SIG-M5 treated with dmso at 0.1 percent for 504 hours (cell line): ENCODE measurements around the gene CDC42EP3.

ENCODE experiments used
- DNase-seq: peaks from one replicate; lab custom pipeline; 2025; ENCODE audit not compliant: unreplicated experiment; lab: John Stamatoyannopoulos, UW

CDC42EP3 gene

DNA sequence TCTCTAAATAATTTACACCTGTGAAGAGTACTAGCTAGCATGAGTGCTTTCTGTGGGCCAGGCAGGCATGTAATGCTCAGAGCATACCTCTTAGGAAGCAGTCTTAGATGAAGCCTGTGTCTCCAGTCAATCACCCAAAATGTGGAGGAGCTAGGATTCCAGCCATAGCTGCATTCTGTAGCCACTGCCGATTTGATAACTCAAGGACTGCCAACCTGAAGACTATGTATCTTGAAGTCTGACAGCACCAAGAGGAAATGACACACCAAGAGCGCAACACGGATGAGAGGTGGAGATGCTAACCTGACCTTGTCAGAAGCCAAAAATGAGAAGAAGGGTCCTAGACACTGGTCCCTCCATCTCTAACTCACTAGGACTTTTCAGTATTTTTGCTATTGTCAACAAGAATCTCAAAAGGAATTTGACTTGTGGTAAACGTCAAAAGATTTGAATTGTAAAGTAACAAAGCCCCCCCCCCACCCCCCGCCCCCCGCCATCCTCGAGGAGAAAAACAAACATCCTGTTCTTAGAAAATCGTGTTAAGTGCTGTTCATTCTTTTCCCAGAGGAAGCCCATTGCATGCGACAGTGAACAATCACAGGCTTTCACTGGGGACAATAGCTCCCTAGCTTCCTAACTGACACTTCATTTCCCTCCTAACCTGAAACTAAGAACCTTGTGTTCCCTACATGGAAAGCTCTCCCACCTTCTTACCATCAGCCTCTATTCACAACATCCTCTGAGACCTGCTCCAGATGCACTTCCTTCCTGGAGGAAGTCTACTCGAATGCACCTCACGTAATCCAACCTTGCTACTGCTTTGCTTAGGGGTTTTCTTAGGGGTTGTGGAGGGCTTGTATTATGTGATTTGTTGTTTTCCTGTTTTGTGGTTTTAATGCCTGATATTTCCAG, 14.7 kb downstream of the CDC42EP3 start:
- no peak for DNase-seq

DNA sequence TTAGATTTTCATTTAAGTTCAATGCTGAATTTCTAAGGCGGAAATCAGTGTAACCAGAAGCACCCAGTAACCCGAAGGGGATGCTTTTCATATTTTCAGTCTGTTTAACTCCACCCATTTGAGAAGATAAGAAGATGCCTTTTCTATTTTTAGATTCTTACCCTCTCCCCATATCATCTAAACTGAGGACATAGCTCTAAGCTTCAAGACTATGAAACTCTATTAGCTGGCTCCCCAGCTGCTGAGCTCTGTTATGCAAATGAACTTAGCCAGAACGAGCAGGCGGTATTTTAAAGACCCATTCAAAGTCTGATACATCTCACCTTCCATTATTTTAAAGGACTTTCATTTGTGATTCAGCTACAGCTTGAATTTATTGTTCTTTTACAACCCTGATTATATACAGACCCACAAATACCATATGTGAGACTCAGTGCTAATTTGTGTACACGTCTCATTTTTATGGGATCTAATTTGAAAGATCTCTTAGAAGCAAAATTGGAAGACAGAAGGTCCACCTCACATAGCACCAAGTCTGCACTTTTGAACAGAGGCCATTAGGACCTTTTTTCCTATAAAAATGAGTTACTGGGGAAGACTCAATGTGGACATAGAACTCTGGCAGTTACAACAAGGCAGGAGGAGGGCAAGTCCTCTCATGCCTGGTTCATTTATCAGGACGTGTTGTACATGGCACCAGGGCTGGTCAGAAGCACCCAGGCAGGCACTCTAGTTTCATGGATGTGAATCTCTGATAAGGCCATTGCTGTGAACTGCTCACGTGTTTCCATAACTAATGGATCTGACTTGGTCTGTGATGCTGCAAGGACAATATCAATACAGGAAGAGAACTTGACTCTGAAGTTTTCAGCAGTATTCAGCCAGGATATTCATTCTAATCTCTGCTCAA, 16.3 kb downstream of the CDC42EP3 start:
- DNase-seq = no peak

DNA sequence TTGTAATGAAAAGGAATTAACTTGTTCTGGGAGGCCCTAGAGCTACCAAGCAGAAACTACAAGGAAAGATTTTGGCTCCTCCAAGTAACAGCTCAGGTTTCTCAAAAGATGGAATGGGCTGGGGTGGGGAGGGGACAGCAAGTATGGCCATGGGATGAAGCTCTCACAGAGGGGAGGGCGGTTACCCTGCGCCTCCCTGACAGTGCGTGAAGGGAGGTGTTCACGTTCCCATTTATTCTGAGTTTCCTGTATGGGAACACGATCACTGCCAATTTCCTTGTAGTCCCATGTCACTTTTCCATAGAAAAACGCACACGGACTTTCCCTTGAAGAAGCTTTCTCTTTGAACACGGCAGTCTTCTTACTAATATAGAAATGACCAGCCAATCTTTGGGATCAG, 17.0 kb downstream of the CDC42EP3 start:
- no peak for DNase-seq

DNA sequence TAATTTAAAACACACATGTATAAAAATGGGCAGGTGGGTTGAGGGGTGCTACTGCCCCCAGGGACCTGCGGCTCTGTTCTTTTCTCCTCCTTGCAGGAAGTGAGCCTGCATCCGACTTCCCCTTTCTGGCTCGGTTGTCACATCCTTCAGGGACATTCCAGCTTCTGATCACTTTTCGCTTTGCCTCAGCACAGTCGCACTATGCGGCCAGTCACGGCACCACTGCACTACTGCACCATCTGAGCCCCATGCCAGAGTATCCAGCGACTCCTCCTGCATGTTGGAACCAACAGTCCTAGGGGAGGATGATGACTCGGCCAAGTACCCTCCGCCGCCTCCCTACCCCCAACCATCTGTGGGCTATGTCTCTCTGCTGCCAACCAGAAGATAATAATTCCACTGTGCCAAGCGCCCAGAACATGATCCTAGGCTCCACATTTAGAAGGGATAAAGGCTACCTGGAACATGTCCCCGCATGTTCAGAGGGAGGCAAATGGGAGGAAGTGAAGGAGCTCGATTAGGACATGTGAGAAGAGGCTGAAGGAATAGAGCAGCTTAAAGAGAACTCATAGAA, 17.6 kb downstream of the CDC42EP3 start:
- DNase-seq = peak; percentile 88

DNA sequence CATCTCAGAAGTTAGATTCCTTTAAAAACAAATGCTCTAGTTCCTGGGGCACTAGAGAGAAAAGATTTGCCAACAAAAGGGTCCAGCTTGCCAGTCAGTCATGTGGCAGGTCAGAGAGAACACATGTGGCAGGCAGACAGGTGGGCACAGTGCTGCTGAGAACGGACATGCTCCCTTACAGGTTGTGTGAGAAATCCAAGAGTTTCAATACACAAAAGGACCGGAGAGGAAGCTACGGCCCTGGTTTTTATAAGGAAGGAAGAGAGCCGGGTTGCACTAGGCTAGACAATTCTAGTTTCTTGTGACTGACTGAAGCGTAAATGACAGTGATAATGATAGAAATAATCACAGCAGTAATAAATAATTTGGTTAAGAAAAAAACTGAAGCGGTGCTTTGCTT, 18.3 kb downstream of the CDC42EP3 start:
- no peak for DNase-seq

DNA sequence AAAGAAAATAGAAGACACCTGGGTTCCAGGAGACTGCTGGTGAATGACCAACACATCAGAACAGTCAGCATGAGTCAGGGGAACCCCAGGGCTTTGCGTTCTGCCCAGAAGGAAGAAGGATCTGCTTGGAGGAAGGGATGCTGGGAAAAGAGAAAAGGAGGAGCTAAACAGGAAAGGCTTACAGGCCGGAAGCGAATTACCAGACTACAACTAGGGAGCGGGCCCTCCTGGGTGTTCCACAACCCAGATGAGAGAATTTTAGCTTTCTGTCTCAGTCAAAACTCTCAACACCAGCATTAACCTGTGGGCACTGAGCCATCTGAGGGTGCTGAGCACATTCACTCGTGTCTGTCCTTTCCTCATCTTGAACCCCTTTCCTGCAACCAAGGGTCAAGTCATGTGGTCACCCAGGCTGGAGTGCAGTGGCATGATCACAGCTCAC, 19.2 kb downstream of the CDC42EP3 start:
- DNase-seq = no peak

DNA sequence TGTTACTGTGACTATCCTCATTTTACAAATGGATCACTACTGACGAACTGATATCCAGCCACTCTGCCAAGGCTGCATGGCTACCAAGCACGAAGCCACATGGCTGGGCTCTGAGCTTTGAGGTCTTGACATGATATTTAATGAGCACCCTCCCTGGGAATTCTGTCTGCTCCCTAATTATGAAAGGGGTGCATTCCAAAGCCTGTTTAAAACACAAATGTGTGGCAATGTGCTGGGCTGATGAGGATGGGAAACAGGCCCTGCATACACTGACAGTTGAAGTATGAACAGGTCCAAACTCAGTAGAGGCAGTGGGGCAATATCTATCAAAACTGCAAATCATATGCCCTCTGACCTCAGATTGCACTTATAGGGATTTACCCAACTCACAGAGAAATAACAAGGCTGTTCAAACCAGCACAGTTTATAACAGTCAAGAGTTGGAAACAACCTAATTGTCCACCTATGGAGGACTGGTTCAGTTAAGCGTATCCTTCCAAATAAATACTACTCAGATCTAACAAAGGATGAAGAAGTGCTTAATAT, 20.8 kb downstream of the CDC42EP3 start:
- DNase-seq = no peak

DNA sequence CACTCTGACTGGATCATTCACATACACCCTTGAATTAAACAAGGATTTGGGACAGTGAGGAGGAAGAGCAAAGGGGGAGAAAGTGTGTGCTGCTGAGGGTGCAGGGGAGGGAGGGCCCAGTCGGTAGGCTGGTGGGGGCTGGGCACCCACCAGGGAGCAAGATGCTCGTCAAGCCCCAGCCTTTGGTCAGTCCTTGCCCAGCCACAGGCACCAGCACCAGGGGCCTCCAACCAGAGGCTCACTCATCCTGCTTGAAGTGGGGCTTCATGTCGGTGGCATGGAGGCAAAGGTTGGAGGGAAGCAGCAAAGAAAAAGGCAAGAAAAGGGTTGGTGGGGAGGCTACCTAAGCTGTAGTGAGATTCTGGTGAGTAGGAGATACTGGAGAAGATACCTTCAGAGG, 21.9 kb downstream of the CDC42EP3 start:
- no peak for DNase-seq

DNA sequence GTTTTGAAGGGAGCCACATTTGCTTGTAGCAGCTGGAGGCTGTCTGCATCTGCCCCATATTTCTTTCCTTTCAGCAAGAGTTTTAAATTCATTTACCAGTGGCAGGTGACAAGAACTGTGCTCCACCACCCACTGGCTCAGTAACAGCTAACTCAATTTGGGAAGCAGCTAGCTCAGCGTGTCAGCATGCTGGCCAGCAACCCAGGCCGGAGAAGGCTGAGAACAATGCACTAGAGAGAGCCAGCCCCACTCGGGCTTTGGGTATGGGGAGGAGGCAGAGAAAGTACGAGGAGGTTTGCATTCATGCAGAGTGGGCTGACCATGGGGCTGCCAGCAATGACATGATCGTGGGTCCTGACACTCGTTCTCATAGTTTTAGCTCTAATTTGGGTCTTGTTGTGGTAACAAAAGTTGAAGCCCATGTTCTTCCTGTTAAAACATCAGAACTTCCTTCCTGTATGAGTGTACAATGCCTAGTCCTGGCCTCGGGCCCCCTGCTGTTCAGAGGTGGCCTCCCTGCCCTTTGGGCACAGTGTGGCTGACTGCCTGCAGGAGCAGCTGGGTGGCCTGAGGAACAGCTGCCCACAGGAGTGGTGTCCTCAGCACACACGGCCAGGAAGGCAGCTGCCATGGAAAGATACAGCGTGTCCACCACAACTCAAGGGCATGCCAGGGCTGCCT, 23.0 kb downstream of the CDC42EP3 start:
- no peak for DNase-seq

DNA sequence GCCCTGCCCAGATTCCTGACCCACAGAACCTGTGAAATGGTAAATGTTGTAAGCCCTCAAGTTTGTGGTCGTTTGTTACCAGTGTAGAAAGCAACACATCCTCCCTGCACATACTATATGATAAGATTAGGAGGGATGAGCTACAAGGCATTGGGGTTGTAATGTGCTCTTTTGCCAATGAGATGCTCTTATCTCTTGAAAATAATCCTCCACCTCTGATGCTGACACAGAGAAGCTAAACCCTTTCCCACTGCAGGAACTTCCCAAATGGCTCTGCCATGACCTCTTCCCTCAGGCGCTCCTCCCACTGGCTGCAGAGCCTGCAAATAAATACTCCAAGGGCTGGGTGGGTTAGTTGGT, 23.5 kb downstream of the CDC42EP3 start:
- DNase-seq = no peak

DNA sequence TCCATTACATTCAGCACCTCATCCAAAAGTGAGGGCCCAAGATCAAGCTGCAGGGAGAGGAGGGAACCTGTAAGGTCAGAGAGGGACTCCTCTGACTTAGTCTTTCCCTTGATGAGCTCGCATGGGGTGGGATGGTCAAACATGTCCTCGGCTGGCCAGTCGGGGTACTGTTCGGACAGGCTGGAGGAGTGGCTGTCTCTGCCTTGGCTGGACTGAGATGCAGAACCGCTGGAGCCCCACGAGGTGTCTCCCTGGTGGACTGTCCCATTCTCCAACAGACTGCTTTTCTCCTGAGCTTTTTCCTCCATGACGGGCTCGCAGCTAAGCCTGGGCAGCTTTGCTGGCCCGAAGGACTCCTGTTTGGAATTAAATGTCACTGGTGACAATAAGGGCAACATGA, 25.6 kb downstream of the CDC42EP3 start:
- no peak for DNase-seq

DNA sequence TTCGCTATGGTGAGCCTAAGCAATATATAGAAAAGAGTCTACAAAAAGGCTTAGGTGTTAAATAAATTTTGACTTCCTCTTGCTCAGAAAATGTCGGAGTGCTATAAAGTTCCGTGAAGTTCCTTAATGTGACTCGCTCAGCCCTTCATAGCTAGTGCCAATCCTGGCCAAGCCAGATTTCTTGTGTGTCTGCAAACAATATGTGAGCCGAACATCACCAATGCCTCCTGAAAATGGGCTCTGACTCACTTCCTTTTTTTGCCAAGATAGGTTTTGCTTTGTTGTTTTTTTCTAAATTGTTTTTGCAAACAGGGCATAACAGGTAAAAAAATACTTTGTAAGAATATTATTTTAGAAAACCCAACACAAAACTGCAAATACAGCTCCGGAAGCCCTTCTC, 26.1 kb downstream of the CDC42EP3 start:
- peak; percentile 44 for DNase-seq

DNA sequence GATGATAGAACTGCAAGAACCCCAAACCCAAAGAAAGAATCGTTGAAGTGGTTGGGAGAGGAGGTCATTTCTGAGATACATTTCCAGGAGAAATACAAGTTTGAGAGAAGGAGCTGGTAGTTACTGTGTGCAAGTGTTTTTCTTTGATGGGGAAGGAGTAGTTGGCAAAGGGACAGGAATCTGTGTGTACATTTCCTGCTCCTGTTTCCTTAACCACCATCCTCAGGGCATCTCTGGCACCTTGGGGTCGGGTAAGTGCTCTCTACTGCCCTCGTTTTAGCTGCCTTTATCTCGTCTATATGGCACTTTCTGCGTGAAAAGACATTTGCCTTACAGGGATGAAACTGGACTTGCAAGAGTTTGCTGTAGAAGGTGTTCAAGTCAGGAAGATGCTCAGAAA, 27.3 kb downstream of the CDC42EP3 start:
- no peak for DNase-seq

DNA sequence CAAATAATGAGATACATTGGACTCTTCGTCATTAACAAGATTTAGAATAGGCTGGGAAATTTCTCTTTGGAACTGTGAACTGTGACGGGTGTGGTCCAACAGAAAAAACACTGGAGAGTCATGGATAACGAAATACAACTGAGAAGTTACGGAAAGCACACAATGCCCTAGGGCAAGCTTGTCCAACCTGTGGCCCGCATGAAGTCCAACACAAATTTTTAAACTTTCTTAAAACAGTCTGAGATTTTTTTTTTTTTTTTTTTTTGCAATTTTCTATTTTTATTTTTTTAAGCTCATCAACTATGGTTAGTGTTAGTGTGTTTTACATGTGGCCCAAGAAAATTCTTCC, 27.7 kb downstream of the CDC42EP3 start:
- no peak for DNase-seq

DNA sequence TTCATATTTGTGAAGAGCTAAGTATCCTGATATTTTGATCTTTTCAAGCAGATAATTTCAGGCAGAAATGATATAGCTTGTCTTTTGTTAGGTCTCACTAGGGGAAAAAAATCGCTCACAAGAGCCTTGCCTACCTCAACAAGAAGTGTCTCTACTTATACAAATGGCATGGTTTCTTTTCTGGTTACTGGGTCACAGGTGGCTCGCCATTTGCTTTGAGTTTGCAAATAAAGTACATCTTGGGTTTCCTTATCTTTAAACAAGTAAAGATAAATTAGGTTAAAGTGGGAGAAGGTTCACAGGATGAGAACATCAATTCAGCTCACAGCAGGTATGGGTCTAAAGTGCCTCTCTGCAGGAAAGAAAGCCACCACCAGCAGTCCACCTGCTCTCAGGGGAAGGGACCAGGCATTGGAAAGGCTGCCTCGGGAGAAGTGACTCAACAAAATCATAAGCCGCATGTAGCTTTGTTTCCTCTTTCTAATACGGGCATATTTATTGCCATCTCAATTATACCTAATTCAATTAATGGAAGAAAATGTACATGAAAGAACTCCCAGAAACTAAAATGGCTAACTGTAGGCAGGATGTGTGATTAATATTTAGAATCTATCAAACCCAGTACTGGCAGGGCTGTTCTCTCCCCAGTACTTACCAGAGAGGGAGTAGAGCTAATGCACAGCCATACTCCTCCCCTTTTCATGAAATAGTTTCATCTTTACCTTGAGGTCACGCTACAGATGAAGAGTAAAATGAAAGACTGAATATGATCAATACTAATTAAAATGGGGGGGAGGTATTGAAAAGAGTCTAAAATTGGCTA, 28.3 kb downstream of the CDC42EP3 start:
- no peak for DNase-seq

DNA sequence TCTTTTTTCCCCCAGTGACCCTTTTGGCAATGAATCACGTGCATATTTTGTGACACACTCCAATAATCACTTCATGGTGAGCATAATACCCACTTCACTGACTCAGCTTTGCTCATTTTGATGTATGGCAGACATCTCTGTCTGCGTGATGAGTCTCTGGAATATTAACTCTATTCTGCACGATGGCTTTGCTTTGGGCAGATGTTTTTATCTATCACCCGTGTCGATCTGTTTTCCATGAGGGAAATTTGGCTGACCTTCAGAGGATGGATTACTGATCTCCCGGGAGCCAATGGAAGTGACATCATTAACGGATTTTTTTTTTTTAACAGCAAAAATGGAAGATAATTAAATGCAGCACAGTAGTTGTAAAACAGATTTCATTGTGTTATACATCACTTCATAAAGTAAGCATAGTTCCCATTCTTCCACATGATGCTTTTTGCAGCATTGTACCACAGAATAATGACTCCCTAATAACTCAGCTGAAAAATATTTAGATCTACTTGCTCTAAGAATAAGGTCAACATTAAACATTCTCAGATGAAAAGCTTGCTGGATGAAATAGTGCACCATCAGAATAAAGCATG, 29.8 kb downstream of the CDC42EP3 start:
- DNase-seq = no peak

DNA sequence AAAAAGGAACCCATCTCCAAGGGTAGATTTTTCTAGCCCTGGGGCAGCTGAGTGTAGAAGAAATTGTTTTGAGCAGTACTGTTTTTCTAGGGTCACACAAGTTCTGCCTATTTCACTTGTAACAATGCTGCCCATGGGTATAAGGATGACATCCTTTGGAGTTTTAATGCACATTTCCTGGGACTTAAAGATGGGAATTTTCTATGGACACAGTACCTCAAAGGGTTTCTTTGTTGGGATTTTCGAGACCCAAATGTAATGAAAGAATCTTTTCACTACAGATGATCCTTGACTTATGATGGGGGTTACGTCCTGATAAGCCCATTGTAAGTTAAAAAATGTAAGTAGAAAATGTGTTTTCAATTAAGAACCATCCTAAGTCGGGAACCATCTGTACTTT, 31.8 kb downstream of the CDC42EP3 start:
- DNase-seq = no peak

DNA sequence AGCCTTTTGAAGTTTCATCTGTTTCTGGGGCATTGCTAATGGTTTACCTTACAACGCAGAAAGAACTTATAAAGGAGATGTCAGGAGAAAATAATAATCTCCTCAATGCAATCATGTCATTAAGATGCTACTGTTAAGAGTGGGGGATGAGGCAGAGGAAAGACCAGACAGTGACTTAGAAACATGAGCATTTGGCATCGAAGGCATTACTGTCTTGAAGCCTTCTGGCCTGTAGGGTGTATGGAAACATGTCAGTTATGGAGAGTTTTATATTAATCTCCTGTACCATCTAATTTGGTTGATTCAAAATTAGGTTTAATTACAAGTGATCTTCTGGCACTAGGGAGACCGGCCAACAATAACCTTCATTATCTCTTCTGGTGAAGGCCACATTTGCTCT, 32.5 kb downstream of the CDC42EP3 start:
- no peak for DNase-seq

DNA sequence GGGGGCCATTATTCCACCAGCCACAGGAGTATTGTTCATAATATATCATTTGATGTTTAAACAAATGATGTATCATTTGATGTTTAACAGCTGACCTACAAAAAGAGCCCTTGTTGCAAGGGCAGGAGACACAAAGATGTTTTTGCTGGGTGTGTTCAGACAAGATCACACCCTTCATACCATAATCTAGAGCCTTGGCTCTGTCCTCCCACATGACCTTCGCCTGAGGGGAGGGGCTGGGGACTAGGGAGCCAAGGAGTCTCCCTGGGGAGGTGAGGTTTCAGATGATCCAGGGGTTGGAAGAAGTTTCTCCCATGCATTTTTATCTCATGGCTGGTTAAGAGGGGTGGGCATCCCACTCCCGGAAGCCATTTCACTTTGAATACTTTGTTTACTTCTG, 33.5 kb downstream of the CDC42EP3 start:
- no peak for DNase-seq
